ENCODE measurements around the gene NOL9.

GRCh38 chr1:6473974-6474814 lies 80.1 kb downstream of the NOL9 start:
- TF ChIP-seq CTCF (conservative IDR thresholded peaks at IDR 0.05) (no peak), ZFX (IDR thresholded peaks at IDR 0.05) (no peak)
